Liver (tissue), 9 donors: ENCODE measurements around the gene CDH4. TPM values are rescaled to one million over a fixed set of nuclear protein-coding genes. Genes with fewer than 3 reads are reported as not detected.

Source experiments
- DNase-seq: peaks from one replicate; pipeline ENCODE4 v3.0.0-alpha.2; 2017; ENCODE audit warnings: low spot score
- H3K27ac ChIP-seq, 2 donors: one replicate each; pipeline ENCODE4 v1.7.0; 2013; ENCODE audit warnings: inconsistent platforms in 2 of 2, low read length in 2 of 2, control low read depth in 1 of 2, low read depth in 1 of 2, mild to moderate bottlenecking in 1 of 2
- H3K27me3 ChIP-seq, 4 donors: one replicate each; pipeline versions ENCODE4 v1.6.1 to v1.7.0; 2013; ENCODE audit warnings: low read length in 3 of 4, inconsistent platforms in 1 of 4, mild to moderate bottlenecking in 1 of 4, moderate library complexity in 1 of 4; ENCODE audit not compliant: control insufficient read depth in 4 of 4, insufficient read depth in 4 of 4
- H3K36me3 ChIP-seq, 4 donors: one replicate each; pipeline versions ENCODE4 v1.6.1 to v1.7.0; 2013; ENCODE audit warnings: low read length in 3 of 4, mild to moderate bottlenecking in 3 of 4, low read depth in 1 of 4, moderate library complexity in 1 of 4; ENCODE audit not compliant: control insufficient read depth in 4 of 4, insufficient read depth in 3 of 4
- H3K4me1 ChIP-seq, 4 donors: one replicate each; pipeline versions ENCODE4 v1.6.1 to v1.7.0; 2013; ENCODE audit warnings: low read length in 3 of 4, mild to moderate bottlenecking in 3 of 4, moderate library complexity in 1 of 4; ENCODE audit not compliant: control insufficient read depth in 4 of 4, insufficient read depth in 4 of 4
- H3K4me3 ChIP-seq, 3 donors: one replicate each; pipeline versions ENCODE4 v1.6.1 to v1.7.0; 2013; ENCODE audit warnings: low read length in 3 of 3, control low read depth in 1 of 3, low read depth in 1 of 3, mild to moderate bottlenecking in 1 of 3
- H3K9ac ChIP-seq, 2 donors: one replicate each; pipeline ENCODE4 v1.7.0; 2013; ENCODE audit warnings: low read length in 2 of 2, mild to moderate bottlenecking in 2 of 2, moderate library complexity in 2 of 2, control low read depth in 1 of 2, low read depth in 1 of 2
- H3K9me3 ChIP-seq, 4 donors: one replicate each; pipeline versions ENCODE4 v1.6.1 to v1.7.0; 2013; ENCODE audit warnings: low read length in 3 of 4; ENCODE audit not compliant: control insufficient read depth in 4 of 4
- EGR1 ChIP-seq, 2 donors: IDR thresholded peaks; 2 replicates each; pipeline ENCODE4 v1.6.1; 2016 to 2018; ENCODE audit warnings: antibody characterized with exemption in 2 of 2, low read depth in 2 of 2
- FOXA2 ChIP-seq: IDR thresholded peaks from 2 replicates; pipeline ENCODE4 v1.6.1; 2016; ENCODE audit warnings: antibody characterized with exemption
- GABPA ChIP-seq, 2 donors: IDR thresholded peaks in 1 of 2; conservative IDR thresholded peaks in 1 of 2; 2 replicates each; pipeline ENCODE4 v1.6.1; 2016; ENCODE audit warnings: antibody characterized with exemption in 2 of 2, mild to moderate bottlenecking in 1 of 2, moderate library complexity in 1 of 2
- HNF4A ChIP-seq, 2 donors: conservative IDR thresholded peaks; 2 replicates each; pipeline ENCODE4 v1.6.1; 2016; ENCODE audit warnings: antibody characterized with exemption in 2 of 2, mild to moderate bottlenecking in 2 of 2
- HNF4G ChIP-seq: IDR thresholded peaks from 2 replicates; pipeline ENCODE4 v1.6.1; 2016; ENCODE audit warnings: antibody characterized with exemption
- JUND ChIP-seq, 2 donors: IDR thresholded peaks; 2 replicates each; pipeline ENCODE4 v1.6.1; 2016; ENCODE audit warnings: antibody characterized with exemption in 2 of 2
- RXRA ChIP-seq, 2 donors: IDR thresholded peaks; 2 replicates each; pipeline ENCODE4 v1.6.1; 2017 to 2018; ENCODE audit warnings: antibody characterized with exemption in 2 of 2, mild to moderate bottlenecking in 1 of 2
- SP1 ChIP-seq: IDR thresholded peaks from 2 replicates; pipeline ENCODE4 v1.6.1; 2018; ENCODE audit warnings: antibody characterized with exemption, mild to moderate bottlenecking
- YY1 ChIP-seq: IDR thresholded peaks from 2 replicates; pipeline ENCODE4 v1.6.1; 2016; ENCODE audit warnings: antibody characterized with exemption, mild to moderate bottlenecking
- WGBS: extraction: QIAGEN DNeasy Blood & Tissue Kit; methylation state at CpG from one replicate; pipeline ENCODE4 v1.1.7; 2013; 5-methylcytosine and 5-hydroxymethylcytosine counted together
- polyA plus RNA-seq, 2 donors: library from polyadenylated mRNA; stranded (reverse) in 1 of 2; unstranded in 1 of 2; fragments of 200-250 nt in 1 of 2; fragments of >200 nt in 1 of 2; fragmentation: Nextera tagmentation in 1 of 2; extraction: Ambion mirVana in 1 of 2; gene quantifications; one replicate each; pipeline versions ENCODE4 v1.2.1 to v1.2.3, GENCODE V29; 2013 to 2015
- total RNA-seq, 2 donors: library from RNA; depleted of rRNA; stranded (reverse); fragments of >200 nt; gene quantifications; one replicate each; pipeline ENCODE4 v1.2.3, GENCODE V29; 2014
- TF ChIP-seq, protein P1 (sequence below): IDR thresholded peaks from 2 replicates; pipeline ENCODE4 v1.6.1; 2016; ENCODE audit warnings: antibody characterized with exemption
- TF ChIP-seq, protein P2 (sequence below): IDR thresholded peaks from 2 replicates; pipeline ENCODE4 v1.6.1; 2016; ENCODE audit warnings: antibody characterized with exemption, mild to moderate bottlenecking
- TF ChIP-seq, protein P3 (sequence below): IDR thresholded peaks from 2 replicates; pipeline ENCODE4 v1.6.1; 2016; ENCODE audit warnings: antibody characterized with exemption
- TF ChIP-seq, protein P4 (sequence below): fragments of 150-350 bp; IDR thresholded peaks from 2 replicates; pipeline ENCODE4 v1.5.1; 2017; ENCODE audit warnings: improper control_type of control experiment, low read depth, low read length; ENCODE audit not compliant: missing input control
- TF ChIP-seq, protein P5 (sequence below): IDR thresholded peaks from 2 replicates; pipeline ENCODE4 v1.6.1; 2016; ENCODE audit warnings: antibody characterized with exemption
- donor health status: healthy.
- donor health status: healthy.
- donor health status: healthy.
- donor health status: healthy.
- donor health status: healthy.

The CDH4 gene
- total and polyA plus RNA-seq, 4 donors = 0.03 to 0.25 (median 0.19) TPM; not detected in 1

DNA sequence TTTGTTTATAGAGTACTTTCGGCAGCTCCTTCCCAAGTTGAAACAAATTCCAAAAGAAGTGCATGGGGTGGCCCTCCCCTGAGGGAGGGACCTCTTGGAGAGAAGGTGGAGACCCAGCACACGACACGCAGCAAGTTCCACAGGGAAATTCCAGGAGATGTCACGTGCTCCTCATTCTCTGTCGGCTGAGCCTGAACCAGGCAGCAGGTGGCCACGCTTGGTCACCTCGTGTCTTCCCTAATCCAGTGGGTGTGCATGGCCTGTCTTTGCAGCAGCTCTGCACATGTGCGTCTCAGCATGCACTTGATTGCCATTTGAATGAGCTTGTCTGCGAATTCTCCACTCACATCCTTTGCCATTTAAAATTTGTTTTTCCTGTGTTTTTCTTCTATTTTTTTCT lies 357.4 kb downstream of the CDH4 start:
- TF ChIP-seq, protein P1, sequence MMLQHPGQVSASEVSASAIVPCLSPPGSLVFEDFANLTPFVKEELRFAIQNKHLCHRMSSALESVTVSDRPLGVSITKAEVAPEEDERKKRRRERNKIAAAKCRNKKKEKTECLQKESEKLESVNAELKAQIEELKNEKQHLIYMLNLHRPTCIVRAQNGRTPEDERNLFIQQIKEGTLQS = no peak
- no peak for TF ChIP-seq YY1
- TF ChIP-seq, protein P2, sequence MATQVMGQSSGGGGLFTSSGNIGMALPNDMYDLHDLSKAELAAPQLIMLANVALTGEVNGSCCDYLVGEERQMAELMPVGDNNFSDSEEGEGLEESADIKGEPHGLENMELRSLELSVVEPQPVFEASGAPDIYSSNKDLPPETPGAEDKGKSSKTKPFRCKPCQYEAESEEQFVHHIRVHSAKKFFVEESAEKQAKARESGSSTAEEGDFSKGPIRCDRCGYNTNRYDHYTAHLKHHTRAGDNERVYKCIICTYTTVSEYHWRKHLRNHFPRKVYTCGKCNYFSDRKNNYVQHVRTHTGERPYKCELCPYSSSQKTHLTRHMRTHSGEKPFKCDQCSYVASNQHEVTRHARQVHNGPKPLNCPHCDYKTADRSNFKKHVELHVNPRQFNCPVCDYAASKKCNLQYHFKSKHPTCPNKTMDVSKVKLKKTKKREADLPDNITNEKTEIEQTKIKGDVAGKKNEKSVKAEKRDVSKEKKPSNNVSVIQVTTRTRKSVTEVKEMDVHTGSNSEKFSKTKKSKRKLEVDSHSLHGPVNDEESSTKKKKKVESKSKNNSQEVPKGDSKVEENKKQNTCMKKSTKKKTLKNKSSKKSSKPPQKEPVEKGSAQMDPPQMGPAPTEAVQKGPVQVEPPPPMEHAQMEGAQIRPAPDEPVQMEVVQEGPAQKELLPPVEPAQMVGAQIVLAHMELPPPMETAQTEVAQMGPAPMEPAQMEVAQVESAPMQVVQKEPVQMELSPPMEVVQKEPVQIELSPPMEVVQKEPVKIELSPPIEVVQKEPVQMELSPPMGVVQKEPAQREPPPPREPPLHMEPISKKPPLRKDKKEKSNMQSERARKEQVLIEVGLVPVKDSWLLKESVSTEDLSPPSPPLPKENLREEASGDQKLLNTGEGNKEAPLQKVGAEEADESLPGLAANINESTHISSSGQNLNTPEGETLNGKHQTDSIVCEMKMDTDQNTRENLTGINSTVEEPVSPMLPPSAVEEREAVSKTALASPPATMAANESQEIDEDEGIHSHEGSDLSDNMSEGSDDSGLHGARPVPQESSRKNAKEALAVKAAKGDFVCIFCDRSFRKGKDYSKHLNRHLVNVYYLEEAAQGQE = no peak
- no peak for TF ChIP-seq HNF4A (conservative IDR thresholded peaks at IDR 0.05)
- TF ChIP-seq SP1 = no peak
- TF ChIP-seq GABPA (IDR thresholded peaks at IDR 0.05 in 1 of 2, conservative IDR thresholded peaks at IDR 0.05 in 1 of 2) = no peak
- H3K27me3 ChIP-seq = no peaks in the 10 kb centered on the region
- no peaks in the 10 kb centered on the region for H3K4me1 ChIP-seq
- peaks cover 0 to 5% (median 2%) of the 10 kb centered on the region in 4 donors for H3K9me3 ChIP-seq
- no peak for DNase-seq
- WGBS = 73% methylated on average over 9 of the region's 9 CpGs
- no peak overlapping the region for H3K4me3 ChIP-seq
- H3K9ac ChIP-seq = no peak overlapping the region
- H3K36me3 ChIP-seq = no peaks in the 10 kb centered on the region
- H3K27ac ChIP-seq = no peak overlapping the region

DNA sequence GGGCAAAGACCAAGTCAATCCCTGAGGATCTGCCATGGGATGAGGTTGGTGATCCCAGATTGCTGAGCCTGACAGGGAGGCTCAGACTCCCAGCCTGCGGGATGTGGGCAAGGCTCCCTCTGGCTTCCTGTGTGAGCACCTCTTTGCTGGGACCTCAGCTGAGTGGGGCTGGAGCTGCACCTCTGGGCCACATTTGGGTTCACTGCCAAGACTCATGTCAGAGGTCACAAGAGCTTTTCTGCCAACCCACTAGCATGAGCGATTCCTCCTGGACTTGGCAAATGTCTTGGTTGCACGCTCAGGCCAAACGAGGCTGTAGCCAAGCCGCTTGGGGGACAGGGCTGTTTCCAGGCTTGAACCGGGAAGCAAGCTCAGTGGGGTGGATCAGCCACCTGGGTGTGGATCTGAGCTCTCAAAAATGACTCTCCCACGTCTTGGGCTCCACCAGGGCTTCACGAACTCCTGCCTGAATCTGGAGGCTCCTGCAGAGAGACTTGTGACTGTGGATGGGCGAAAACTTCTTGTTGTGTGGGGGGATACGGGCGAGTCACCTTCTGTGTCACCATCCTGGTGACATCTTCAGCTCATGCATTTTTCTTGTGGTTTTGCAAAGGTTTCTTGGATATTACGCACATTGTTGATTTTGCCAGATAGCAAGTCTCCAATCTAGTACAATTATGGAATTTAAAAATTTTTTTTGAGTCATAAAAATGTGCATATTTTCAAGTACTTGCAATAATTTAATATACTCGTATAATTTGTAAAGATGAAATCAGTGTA lies 359.5 kb downstream of the CDH4 start:
- Histone ChIP-seq H3K9ac (no peak overlapping the region), H3K27me3 (peaks cover 0 to 3% (median 0%) of the 10 kb centered on the region in 4 donors), H3K4me3 (no peak overlapping the region), H3K27ac (no peak overlapping the region), H3K36me3 (no peaks in the 10 kb centered on the region), H3K4me1 (no peaks in the 10 kb centered on the region), H3K9me3 (peaks cover 0 to 5% (median 2%) of the 10 kb centered on the region in 4 donors)
- 67% methylated on average over 13 of the region's 13 CpGs for WGBS
- TF ChIP-seq HNF4G = no peak
- TF ChIP-seq EGR1 (IDR thresholded peaks at IDR 0.05; ENCODE audit: low read depth in 2 of 2) = no peak
- TF ChIP-seq, protein P3, sequence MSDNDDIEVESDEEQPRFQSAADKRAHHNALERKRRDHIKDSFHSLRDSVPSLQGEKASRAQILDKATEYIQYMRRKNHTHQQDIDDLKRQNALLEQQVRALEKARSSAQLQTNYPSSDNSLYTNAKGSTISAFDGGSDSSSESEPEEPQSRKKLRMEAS = no peak
- TF ChIP-seq, protein P2 = no peak
- TF ChIP-seq, protein P4, sequence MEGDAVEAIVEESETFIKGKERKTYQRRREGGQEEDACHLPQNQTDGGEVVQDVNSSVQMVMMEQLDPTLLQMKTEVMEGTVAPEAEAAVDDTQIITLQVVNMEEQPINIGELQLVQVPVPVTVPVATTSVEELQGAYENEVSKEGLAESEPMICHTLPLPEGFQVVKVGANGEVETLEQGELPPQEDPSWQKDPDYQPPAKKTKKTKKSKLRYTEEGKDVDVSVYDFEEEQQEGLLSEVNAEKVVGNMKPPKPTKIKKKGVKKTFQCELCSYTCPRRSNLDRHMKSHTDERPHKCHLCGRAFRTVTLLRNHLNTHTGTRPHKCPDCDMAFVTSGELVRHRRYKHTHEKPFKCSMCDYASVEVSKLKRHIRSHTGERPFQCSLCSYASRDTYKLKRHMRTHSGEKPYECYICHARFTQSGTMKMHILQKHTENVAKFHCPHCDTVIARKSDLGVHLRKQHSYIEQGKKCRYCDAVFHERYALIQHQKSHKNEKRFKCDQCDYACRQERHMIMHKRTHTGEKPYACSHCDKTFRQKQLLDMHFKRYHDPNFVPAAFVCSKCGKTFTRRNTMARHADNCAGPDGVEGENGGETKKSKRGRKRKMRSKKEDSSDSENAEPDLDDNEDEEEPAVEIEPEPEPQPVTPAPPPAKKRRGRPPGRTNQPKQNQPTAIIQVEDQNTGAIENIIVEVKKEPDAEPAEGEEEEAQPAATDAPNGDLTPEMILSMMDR = no peak
- TF ChIP-seq FOXA2 = no peak
- TF ChIP-seq RXRA (IDR thresholded peaks at IDR 0.05) = no peak
- TF ChIP-seq, protein P5, sequence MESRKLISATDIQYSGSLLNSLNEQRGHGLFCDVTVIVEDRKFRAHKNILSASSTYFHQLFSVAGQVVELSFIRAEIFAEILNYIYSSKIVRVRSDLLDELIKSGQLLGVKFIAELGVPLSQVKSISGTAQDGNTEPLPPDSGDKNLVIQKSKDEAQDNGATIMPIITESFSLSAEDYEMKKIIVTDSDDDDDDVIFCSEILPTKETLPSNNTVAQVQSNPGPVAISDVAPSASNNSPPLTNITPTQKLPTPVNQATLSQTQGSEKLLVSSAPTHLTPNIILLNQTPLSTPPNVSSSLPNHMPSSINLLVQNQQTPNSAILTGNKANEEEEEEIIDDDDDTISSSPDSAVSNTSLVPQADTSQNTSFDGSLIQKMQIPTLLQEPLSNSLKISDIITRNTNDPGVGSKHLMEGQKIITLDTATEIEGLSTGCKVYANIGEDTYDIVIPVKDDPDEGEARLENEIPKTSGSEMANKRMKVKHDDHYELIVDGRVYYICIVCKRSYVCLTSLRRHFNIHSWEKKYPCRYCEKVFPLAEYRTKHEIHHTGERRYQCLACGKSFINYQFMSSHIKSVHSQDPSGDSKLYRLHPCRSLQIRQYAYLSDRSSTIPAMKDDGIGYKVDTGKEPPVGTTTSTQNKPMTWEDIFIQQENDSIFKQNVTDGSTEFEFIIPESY = no peak
- no peak for TF ChIP-seq JUND (IDR thresholded peaks at IDR 0.05)
- no peak for DNase-seq
